ENCODE data around the gene ACP1. TPM values are rescaled to one million over a fixed set of nuclear protein-coding genes. Genes with fewer than 3 reads are reported as not detected.

Gene ACP1
- total and polyA plus RNA-seq, 2 of the 8 experiments (the other 6 are each of a cell fraction or from before 2014, with no cell fraction given), result 115 to 155 TPM

DNA sequence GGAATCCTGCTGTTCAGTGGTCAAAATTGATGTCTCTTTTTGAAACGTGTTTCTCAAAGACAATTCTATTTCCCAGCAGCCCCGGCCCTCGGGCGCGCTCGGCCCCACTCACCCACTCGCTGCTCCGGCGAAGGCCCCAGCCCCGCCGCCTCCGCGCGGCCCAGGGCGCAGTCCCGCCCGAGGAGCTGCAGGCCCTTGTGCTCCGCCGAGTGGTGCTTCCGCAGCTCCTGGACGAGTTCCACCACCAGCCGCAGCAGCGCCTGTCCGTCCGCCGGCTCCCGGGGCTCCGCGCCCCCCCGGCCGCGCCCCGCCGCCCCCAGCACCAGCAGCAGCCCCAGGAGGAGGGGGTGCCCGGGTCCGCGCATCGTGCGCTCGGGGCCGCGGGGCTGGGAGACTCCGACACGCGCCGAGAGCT lies 22.7 kb downstream of the ACP1 start:
- Histone ChIP-seq H2AK5ac (ENCODE audit: low read depth, low read length) (no peak overlapping the region), H3K23me2 (ENCODE audit: low read depth, low read length) (peaks cover 8% of the 10 kb centered on the region; the same call in 1 of the 2 replicates), H3K36me3 (ENCODE audit: control insufficient read depth in 2 of 4, insufficient read depth in 4 of 4, low read length in 3 of 4) (peaks cover 0 to 2% (median 0%) of the 10 kb centered on the region in 4 experiments; a peak in 1 of 8 replicates), H3K4me1 (replicated peaks in 1 of 4; ENCODE audit: control insufficient read depth in 3 of 4, insufficient read depth in 4 of 4, low read length in 3 of 4) (peaks cover 6 to 29% (median 20%) of the 10 kb centered on the region in 4 experiments), H4K91ac (replicated peaks; ENCODE audit: insufficient read length, low read length) (no peak overlapping the region), H2BK120ac (replicated peaks; ENCODE audit: low read depth, low read length) (no peak overlapping the region), H2BK20ac (ENCODE audit: low read length) (no peak overlapping the region), H4K8ac (ENCODE audit: extremely low read depth, insufficient read depth, low read length) (no peak overlapping the region), H3K18ac (ENCODE audit: extremely low read depth, low read length) (no peak overlapping the region; the same call in 1 of the 2 replicates), H2BK5ac (ENCODE audit: low read depth, low read length) (no peak overlapping the region), H3K23ac (ENCODE audit: insufficient read length) (no peak overlapping the region), H3K4me2 (ENCODE audit: insufficient read depth in 1 of 2, low read depth in 2 of 2, low read length in 2 of 2) (peak overlapping the region; percentile 85 to 91), H3K79me1 (ENCODE audit: low read depth, low read length) (no peaks in the 10 kb centered on the region), H3K27ac (ENCODE audit: low read depth, low read length) (no peak overlapping the region), H3K14ac (ENCODE audit: insufficient read length) (no peak overlapping the region), H4K5ac (ENCODE audit: insufficient read length, low read depth, low read length) (no peak overlapping the region), H2AFZ (ENCODE audit: low read length) (no peak overlapping the region), H3K56ac (replicated peaks; ENCODE audit: insufficient read length, low read depth, low read length) (no peak overlapping the region), H3K9me3 (ENCODE audit: insufficient read depth in 2 of 2, low read depth in 1 of 2, low read length in 1 of 2) (no peaks in the 10 kb centered on the region), H3K9ac (replicated peaks in 1 of 4; ENCODE audit: extremely low read depth in 1 of 4, low read depth in 3 of 4, low read length in 3 of 4) (no peak overlapping the region), H3K79me2 (ENCODE audit: control insufficient read depth in 1 of 2, insufficient read depth in 2 of 2, low read length in 2 of 2) (no peaks in the 10 kb centered on the region), H4K20me1 (replicated peaks in 1 of 2; ENCODE audit: control insufficient read depth in 1 of 2, insufficient read depth in 2 of 2, low read length in 2 of 2) (peaks cover 2 to 7% of the 10 kb centered on the region in 2 experiments), H2BK15ac (ENCODE audit: low read length) (no peak overlapping the region), H3K4me3 (ENCODE audit: extremely low read depth in 1 of 4, insufficient read depth in 2 of 4, low read depth in 3 of 4, low read length in 4 of 4) (peak overlapping the region; percentile 39 to 70 (median 45)), H2BK12ac (ENCODE audit: low read depth, low read length) (no peak overlapping the region), H3K4ac (replicated peaks; ENCODE audit: insufficient read length, low read depth, low read length) (no peak overlapping the region), H3K27me3 (replicated peaks in 1 of 4; ENCODE audit: control insufficient read depth in 3 of 4, extremely low read depth in 1 of 4, insufficient read depth in 3 of 4, low read length in 3 of 4) (peaks cover 9 to 48% (median 33%) of the 10 kb centered on the region in 4 experiments)
- TF ChIP-seq SAP30 (IDR thresholded peaks at IDR 0.05; ENCODE audit: insufficient read depth, insufficient replicate concordance, low read length) (no peak), CTBP2 (IDR thresholded peaks at IDR 0.05; ENCODE audit: borderline replicate concordance, insufficient read depth, insufficient read length, low read length) (no peak), RFX5 (IDR thresholded peaks at IDR 0.05; ENCODE audit: borderline replicate concordance, low read depth, low read length) (no peak), ASH2L (IDR thresholded peaks at IDR 0.05; ENCODE audit: low read length) (peak; percentile 47), CHD1 (IDR thresholded peaks at IDR 0.05; ENCODE audit: low read depth, low read length) (peak; percentile 24; the same call in 1 of the 2 replicates), SRF (IDR thresholded peaks at IDR 0.05; ENCODE audit: low read depth, low read length) (no peak)
- TF ChIP-seq, protein P1, sequence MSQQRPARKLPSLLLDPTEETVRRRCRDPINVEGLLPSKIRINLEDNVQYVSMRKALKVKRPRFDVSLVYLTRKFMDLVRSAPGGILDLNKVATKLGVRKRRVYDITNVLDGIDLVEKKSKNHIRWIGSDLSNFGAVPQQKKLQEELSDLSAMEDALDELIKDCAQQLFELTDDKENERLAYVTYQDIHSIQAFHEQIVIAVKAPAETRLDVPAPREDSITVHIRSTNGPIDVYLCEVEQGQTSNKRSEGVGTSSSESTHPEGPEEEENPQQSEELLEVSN (IDR thresholded peaks at IDR 0.05), result peak; percentile 30; the same call in 1 of the 2 replicates
- TF ChIP-seq, protein P2, sequence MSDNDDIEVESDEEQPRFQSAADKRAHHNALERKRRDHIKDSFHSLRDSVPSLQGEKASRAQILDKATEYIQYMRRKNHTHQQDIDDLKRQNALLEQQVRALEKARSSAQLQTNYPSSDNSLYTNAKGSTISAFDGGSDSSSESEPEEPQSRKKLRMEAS (IDR thresholded peaks at IDR 0.05), result peak; percentile 27; the same call in 1 of the 2 replicates
- peak in 1 of 2 experiments; percentile 58 for DNase-seq (ENCODE audit: low read depth in 1 of 2, low spot score in 2 of 2)
- POLR2A ChIA-PET (ENCODE audit: partially characterized antibody), result interaction anchor here (1.2 to 1.9 kb wide), 3 partner anchors 11 to 23 kb away, joined by 3 to 8 read pairs (median 5); partner anchors contain the start of gene ACP1
- CTCF ChIA-PET (ENCODE audit: partially characterized antibody), result interaction anchor here (1.0 kb wide), 1 partner anchor 31 kb away, joined by 3 read pairs; no protein-coding TSS in a partner anchor
- no CpG with 5 or more reads among the region's 46 CpGs for WGBS, 2 experiments (ENCODE audit: extremely low coverage in 1 of 2, insufficient coverage in 1 of 2, insufficient read length in 1 of 2, insufficient replicate concordance in 2 of 2, low coverage in 1 of 2, low lambda C conversion rate in 2 of 2, missing lambda C conversion rate in 1 of 2)
- no peak for FAIRE-seq

Data from H1 (cell line).